ENCODE data around the gene CLASP1. TPM values are rescaled to one million over a fixed set of nuclear protein-coding genes. Genes with fewer than 3 reads are reported as not detected.

The CLASP1 gene
- total RNA-seq, 1 donor from 2014 or later, result 110 TPM

DNA sequence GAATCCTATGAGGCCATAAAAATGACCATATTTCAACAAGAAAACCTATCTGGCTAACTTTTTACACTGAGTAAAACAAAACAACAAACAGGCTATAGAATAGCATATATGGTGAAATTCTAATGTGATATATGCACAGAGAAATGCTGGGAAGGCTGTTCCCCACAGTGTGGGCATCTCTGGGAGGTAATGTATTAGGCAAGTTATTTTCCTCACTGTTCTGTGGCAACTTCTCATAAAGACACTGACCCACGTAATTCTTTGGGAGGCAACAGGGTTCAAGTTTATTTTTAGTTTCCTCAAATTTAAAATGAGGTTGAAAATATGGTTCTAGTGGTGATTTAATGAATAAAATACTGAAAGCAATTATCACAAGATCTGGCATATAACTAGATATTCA lies 71.9 kb downstream of the CLASP1 start:
- Histone ChIP-seq H3K27me3 (no peaks in the 10 kb centered on the region), H2AFZ (replicated peaks) (no peak overlapping the region), H3K36me3 (no peaks in the 10 kb centered on the region), H3K4me3 (no peak overlapping the region), H3K9me3 (ENCODE audit: low read depth) (no peaks in the 10 kb centered on the region), H3K4me2 (no peak overlapping the region), H3K79me2 (ENCODE audit: low read depth) (peaks cover 94% of the 10 kb centered on the region), H3K27ac (no peak overlapping the region), H4K20me1 (ENCODE audit: low read depth) (peaks cover 46% of the 10 kb centered on the region), H3K9ac (no peak overlapping the region), H3K4me1 (peaks cover 20% of the 10 kb centered on the region), H3F3A (ENCODE audit: low read depth) (no peaks in the 10 kb centered on the region)
- no peak overlapping the region for H3K27ac Mint-ChIP-seq
- peaks cover 15% of the 10 kb centered on the region for H3K4me1 Mint-ChIP-seq
- H3K4me3 Mint-ChIP-seq, result no peak overlapping the region
- no peaks in the 10 kb centered on the region for H3K9me3 Mint-ChIP-seq
- no peak for TF ChIP-seq EZH2 (IDR thresholded peaks at IDR 0.05)
- no peak for TF ChIP-seq CTCF (IDR thresholded peaks at IDR 0.05)
- no peak for TF ChIP-seq EZH2phosphoT487 (IDR thresholded peaks at IDR 0.05)
- DNase-seq (ENCODE audit: low spot score), result no peak
- H3K36me3 Mint-ChIP-seq, result peaks cover 9% of the 10 kb centered on the region
- H3K27me3 Mint-ChIP-seq (ENCODE audit: insufficient read depth, low read depth), result peaks cover 4% of the 10 kb centered on the region

DNA sequence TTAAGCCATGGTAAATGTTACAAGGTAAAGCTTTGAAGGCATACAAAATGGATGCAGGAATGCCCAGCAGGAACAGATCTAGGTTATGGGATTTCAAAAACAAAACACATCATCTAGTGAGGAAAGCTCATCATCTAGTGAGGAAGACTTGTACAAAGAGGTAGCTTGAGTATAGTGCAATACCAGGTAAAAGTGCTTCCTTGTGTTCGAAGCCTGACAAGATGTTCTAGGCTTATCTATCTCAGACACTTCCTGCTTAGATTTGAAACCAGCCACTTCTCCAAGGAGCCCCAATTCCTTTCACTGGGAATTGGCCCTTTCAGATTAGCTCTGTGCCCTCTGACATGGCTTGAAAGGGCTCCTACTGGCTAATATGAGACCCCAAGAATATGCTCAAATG lies 73.0 kb downstream of the CLASP1 start:
- Histone ChIP-seq H3K4me3 (no peak overlapping the region), H3K4me1 (peaks cover 20% of the 10 kb centered on the region), H2AFZ (replicated peaks) (no peak overlapping the region), H3K36me3 (no peaks in the 10 kb centered on the region), H3K4me2 (no peak overlapping the region), H4K20me1 (ENCODE audit: low read depth) (peaks cover 46% of the 10 kb centered on the region), H3F3A (ENCODE audit: low read depth) (no peaks in the 10 kb centered on the region), H3K9ac (no peak overlapping the region), H3K79me2 (ENCODE audit: low read depth) (peaks cover 94% of the 10 kb centered on the region), H3K27ac (no peak overlapping the region), H3K27me3 (no peaks in the 10 kb centered on the region), H3K9me3 (ENCODE audit: low read depth) (no peaks in the 10 kb centered on the region)
- DNase-seq (ENCODE audit: low spot score), result no peak
- no peak for TF ChIP-seq EZH2phosphoT487 (IDR thresholded peaks at IDR 0.05)
- no peak for TF ChIP-seq EZH2 (IDR thresholded peaks at IDR 0.05)
- no peak for TF ChIP-seq CTCF (IDR thresholded peaks at IDR 0.05)
- Mint-ChIP-seq H3K4me3 (no peak overlapping the region), H3K9me3 (no peaks in the 10 kb centered on the region), H3K36me3 (peaks cover 15% of the 10 kb centered on the region), H3K27me3 (ENCODE audit: insufficient read depth, low read depth) (peaks cover 6% of the 10 kb centered on the region), H3K27ac (no peak overlapping the region), H3K4me1 (peaks cover 15% of the 10 kb centered on the region)

DNA sequence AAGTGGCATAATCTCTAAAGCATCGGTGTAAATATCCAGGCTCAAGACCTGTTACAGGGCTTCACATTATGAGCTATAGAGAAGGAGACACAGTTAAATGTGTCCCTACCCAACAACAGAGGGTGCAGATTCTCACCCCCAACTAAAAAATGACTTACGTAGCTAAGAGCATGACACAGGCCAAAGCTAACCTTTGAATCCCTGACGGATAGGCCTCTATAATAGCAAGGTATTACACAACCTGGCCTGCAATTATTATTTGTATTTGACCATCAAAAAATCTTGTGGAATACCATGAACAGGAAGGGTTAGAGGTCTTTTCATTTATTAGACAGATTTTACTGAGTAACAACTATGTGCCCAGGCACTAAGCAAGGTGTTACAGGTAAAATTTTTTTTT lies 73.5 kb downstream of the CLASP1 start:
- no peak overlapping the region for H3K27ac Mint-ChIP-seq
- DNase-seq (ENCODE audit: low spot score), result no peak
- Histone ChIP-seq H3K4me2 (no peak overlapping the region), H3F3A (ENCODE audit: low read depth) (no peaks in the 10 kb centered on the region), H3K9me3 (ENCODE audit: low read depth) (no peaks in the 10 kb centered on the region), H3K9ac (no peak overlapping the region), H3K4me3 (no peak overlapping the region), H3K27me3 (no peaks in the 10 kb centered on the region), H4K20me1 (ENCODE audit: low read depth) (peaks cover 47% of the 10 kb centered on the region), H3K4me1 (peaks cover 20% of the 10 kb centered on the region), H3K36me3 (no peaks in the 10 kb centered on the region), H3K79me2 (ENCODE audit: low read depth) (peaks cover 97% of the 10 kb centered on the region), H2AFZ (replicated peaks) (no peak overlapping the region), H3K27ac (no peak overlapping the region)
- H3K4me1 Mint-ChIP-seq, result peaks cover 15% of the 10 kb centered on the region
- peaks cover 6% of the 10 kb centered on the region for H3K27me3 Mint-ChIP-seq (ENCODE audit: insufficient read depth, low read depth)
- TF ChIP-seq CTCF (IDR thresholded peaks at IDR 0.05) (no peak), EZH2 (IDR thresholded peaks at IDR 0.05) (no peak), EZH2phosphoT487 (IDR thresholded peaks at IDR 0.05) (no peak)
- H3K36me3 Mint-ChIP-seq, result peaks cover 15% of the 10 kb centered on the region
- H3K4me3 Mint-ChIP-seq, result no peak overlapping the region
- no peaks in the 10 kb centered on the region for H3K9me3 Mint-ChIP-seq
